ENCODE results near the gene GID8. TPM values are rescaled to one million over a fixed set of nuclear protein-coding genes. Genes with fewer than 3 reads are reported as not detected.

GID8 gene
- total RNA-seq, 1 experiment from 2014 or later, result 64.3 TPM

DNA sequence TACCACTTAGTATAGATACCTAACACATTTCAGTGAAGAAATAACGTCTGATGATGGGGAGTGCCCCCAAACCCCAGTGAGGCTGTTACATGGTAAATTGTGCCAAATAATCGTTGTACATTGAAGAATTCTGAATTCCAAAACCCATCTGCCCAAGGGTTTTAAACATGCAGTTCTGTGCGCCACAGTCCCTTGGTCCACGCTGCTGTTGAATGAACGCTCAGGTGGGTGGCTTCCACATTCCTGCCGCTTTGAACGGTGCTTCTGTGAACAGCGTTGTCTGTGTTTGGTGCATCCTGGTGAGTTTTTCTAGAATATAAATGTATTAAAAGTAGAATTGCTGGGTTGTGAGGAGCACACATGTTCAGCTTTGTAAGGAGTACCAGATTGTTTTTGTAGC lies 2.9 kb downstream of the GID8 start:
- H3K4me3 Mint-ChIP-seq (ENCODE audit: low read depth, unreplicated experiment), result no peak overlapping the region
- BruUV-seq (replicated peaks), result no TSS peak

DNA sequence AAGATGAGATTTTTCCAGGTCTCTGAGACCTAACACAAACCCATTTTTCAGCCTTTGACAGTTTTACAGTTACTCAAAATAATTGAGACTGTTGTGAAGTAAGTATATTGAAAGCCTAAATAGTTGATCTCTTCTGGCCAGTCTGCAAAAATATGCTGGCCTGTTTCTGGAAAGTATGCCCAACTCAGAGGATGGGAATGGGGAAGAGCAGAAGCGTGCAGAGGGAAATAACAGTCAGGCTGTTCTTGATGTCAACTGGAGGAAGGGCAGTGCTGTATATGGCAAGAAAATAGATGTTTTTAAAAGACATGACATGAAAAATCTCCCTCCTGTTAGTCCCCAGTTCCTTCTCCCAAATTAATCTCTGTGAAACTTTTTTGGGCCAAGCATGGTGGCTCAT lies 3.8 kb downstream of the GID8 start:
- Mint-ChIP-seq H3K9me3 (ENCODE audit: low read depth, unreplicated experiment) (no peaks in the 10 kb centered on the region), H3K36me3 (ENCODE audit: insufficient read depth, unreplicated experiment) (peaks cover 67% of the 10 kb centered on the region)

More for the DNA sequence above, 2.9 kb downstream of the GID8 start:
- CTCF ChIA-PET, result no interaction called here
- intact Hi-C loops (cut with micrococcal nuclease; ENCODE audit: unreplicated experiment), result no loop called here
- no peak for DNase-seq
- TF ChIP-seq, protein P1, sequence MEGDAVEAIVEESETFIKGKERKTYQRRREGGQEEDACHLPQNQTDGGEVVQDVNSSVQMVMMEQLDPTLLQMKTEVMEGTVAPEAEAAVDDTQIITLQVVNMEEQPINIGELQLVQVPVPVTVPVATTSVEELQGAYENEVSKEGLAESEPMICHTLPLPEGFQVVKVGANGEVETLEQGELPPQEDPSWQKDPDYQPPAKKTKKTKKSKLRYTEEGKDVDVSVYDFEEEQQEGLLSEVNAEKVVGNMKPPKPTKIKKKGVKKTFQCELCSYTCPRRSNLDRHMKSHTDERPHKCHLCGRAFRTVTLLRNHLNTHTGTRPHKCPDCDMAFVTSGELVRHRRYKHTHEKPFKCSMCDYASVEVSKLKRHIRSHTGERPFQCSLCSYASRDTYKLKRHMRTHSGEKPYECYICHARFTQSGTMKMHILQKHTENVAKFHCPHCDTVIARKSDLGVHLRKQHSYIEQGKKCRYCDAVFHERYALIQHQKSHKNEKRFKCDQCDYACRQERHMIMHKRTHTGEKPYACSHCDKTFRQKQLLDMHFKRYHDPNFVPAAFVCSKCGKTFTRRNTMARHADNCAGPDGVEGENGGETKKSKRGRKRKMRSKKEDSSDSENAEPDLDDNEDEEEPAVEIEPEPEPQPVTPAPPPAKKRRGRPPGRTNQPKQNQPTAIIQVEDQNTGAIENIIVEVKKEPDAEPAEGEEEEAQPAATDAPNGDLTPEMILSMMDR (IDR thresholded peaks at IDR 0.05; ENCODE audit: unreplicated experiment), result no peak
- Mint-ChIP-seq H3K9me3 (ENCODE audit: low read depth, unreplicated experiment) (no peaks in the 10 kb centered on the region), H3K4me1 (ENCODE audit: low read depth, unreplicated experiment) (peaks cover 11% of the 10 kb centered on the region), H3K27me3 (ENCODE audit: unreplicated experiment) (no peaks in the 10 kb centered on the region), H3K36me3 (ENCODE audit: insufficient read depth, unreplicated experiment) (peaks cover 67% of the 10 kb centered on the region), H3K27ac (ENCODE audit: unreplicated experiment) (no peak overlapping the region)

DNA sequence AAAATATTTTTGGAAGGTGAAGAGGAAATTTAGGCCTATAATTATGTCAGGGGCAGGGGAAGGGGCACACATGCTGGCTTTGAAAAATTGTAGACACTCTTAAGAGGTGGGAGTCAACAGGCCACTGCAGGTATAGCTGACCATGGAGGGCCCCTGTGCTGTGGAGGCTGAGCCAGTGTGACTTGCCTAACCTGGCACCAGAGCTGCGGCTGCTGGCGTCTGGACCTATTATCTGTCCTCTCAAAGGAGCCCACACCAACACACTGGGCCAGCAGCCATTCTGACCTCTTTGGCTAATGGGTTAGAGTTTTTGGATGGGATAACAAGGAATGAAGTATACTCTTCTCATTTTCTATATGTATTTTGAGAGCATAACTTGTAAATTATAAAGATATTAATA lies 4.5 kb downstream of the GID8 start:
- H3K27ac Mint-ChIP-seq (ENCODE audit: unreplicated experiment), result no peak overlapping the region
- intact Hi-C loops (cut with micrococcal nuclease; ENCODE audit: unreplicated experiment), result no loop called here
- no TSS peak for BruUV-seq (replicated peaks)

More for the DNA sequence above, 3.8 kb downstream of the GID8 start:
- H3K4me1 Mint-ChIP-seq (ENCODE audit: low read depth, unreplicated experiment), result peaks cover 11% of the 10 kb centered on the region
- no peak for DNase-seq
- CTCF ChIA-PET, result no interaction called here
- no TSS peak for BruUV-seq (replicated peaks)
- TF ChIP-seq, protein P1 (IDR thresholded peaks at IDR 0.05; ENCODE audit: unreplicated experiment), result no peak
- H3K27ac Mint-ChIP-seq (ENCODE audit: unreplicated experiment), result no peak overlapping the region
- intact Hi-C loops (cut with micrococcal nuclease; ENCODE audit: unreplicated experiment), result no loop called here
- no peak overlapping the region for H3K4me3 Mint-ChIP-seq (ENCODE audit: low read depth, unreplicated experiment)
- H3K27me3 Mint-ChIP-seq (ENCODE audit: unreplicated experiment), result no peaks in the 10 kb centered on the region

DNA sequence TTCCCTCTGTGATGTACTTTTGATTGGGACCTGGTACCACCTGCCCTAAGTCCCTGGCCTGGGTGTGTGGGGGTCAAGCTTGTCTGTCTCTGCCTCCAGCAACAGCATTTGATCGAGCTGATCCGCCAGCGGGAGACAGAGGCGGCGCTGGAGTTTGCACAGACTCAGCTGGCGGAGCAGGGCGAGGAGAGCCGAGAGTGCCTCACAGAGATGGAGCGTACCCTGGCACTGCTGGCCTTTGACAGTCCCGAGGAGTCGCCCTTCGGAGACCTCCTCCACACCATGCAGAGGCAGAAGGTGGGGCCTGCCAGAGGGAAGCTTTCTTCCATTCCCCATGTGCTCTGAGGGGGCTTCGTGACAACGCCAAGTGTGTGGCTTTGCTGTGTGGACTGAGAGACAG lies 5.4 kb downstream of the GID8 start:
- intact Hi-C loops (cut with micrococcal nuclease; ENCODE audit: unreplicated experiment), result no loop called here
- DNase-seq, result no peak
- peaks cover 65% of the 10 kb centered on the region for H3K36me3 Mint-ChIP-seq (ENCODE audit: insufficient read depth, unreplicated experiment)
- BruUV-seq (replicated peaks), result no TSS peak
- H3K27ac Mint-ChIP-seq (ENCODE audit: unreplicated experiment), result no peak overlapping the region
- CTCF ChIA-PET, result no interaction called here
- TF ChIP-seq, protein P1 (IDR thresholded peaks at IDR 0.05; ENCODE audit: unreplicated experiment), result no peak
- peaks cover 11% of the 10 kb centered on the region for H3K4me1 Mint-ChIP-seq (ENCODE audit: low read depth, unreplicated experiment)
- H3K4me3 Mint-ChIP-seq (ENCODE audit: low read depth, unreplicated experiment), result no peak overlapping the region
- H3K9me3 Mint-ChIP-seq (ENCODE audit: low read depth, unreplicated experiment), result no peaks in the 10 kb centered on the region
- no peaks in the 10 kb centered on the region for H3K27me3 Mint-ChIP-seq (ENCODE audit: unreplicated experiment)

More for the DNA sequence above, 4.5 kb downstream of the GID8 start:
- H3K4me3 Mint-ChIP-seq (ENCODE audit: low read depth, unreplicated experiment), result no peak overlapping the region
- peaks cover 67% of the 10 kb centered on the region for H3K36me3 Mint-ChIP-seq (ENCODE audit: insufficient read depth, unreplicated experiment)
- DNase-seq, result no peak
- TF ChIP-seq, protein P1 (IDR thresholded peaks at IDR 0.05; ENCODE audit: unreplicated experiment), result no peak
- H3K4me1 Mint-ChIP-seq (ENCODE audit: low read depth, unreplicated experiment), result peaks cover 11% of the 10 kb centered on the region
- H3K9me3 Mint-ChIP-seq (ENCODE audit: low read depth, unreplicated experiment), result no peaks in the 10 kb centered on the region
- H3K27me3 Mint-ChIP-seq (ENCODE audit: unreplicated experiment), result no peaks in the 10 kb centered on the region
- CTCF ChIA-PET, result no interaction called here

Data from Calu3 (cell line).